Right lobe of liver (tissue), 4 donors: Measurements from ENCODE around the gene IL17RA.

Experiments used
- POLR2A ChIP-seq: fragments of 450-650 bp; IDR thresholded peaks from one replicate; pipeline ENCODE4 v1.6.1; 2017; ENCODE audit warnings: antibody characterized with exemption, mild to moderate bottlenecking
- TF ChIP-seq, protein P1 (sequence below), 4 donors: fragments of 200-600 bp in 3 of 4; fragments of 450-650 bp in 1 of 4; IDR thresholded peaks; one replicate each; pipeline versions ENCODE4 v1.5.1 to v1.8.0; 2016 to 2022; ENCODE audit warnings: antibody characterized with exemption in 4 of 4, mild to moderate bottlenecking in 2 of 4
- donor health status: DM: no; HTN: no; CAD: no.
- donor health status: DM: no; HTN: no; CAD: no.
- donor health status: DM: no; HTN: yes; CAD: no.

DNA sequence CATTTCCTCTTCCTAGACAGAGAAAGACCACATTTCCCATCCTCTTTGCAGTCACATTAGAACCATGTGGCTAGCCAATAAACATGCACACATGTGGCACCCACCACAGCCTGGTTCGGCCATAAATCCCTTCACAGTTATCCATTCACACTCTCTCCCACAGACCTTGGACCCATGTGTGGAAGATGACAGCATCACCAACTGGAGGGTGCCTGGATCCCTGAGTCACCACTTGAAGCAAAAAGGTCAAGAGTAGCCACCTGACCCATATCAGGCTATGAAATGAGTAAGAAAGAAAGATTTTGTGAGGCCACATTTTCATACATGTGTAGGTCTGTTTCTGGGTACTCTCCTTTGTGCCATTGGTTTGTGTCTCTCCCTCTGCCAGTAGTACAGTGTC, 45.4 kb downstream of the IL17RA start:
- TF ChIP-seq, protein P1, sequence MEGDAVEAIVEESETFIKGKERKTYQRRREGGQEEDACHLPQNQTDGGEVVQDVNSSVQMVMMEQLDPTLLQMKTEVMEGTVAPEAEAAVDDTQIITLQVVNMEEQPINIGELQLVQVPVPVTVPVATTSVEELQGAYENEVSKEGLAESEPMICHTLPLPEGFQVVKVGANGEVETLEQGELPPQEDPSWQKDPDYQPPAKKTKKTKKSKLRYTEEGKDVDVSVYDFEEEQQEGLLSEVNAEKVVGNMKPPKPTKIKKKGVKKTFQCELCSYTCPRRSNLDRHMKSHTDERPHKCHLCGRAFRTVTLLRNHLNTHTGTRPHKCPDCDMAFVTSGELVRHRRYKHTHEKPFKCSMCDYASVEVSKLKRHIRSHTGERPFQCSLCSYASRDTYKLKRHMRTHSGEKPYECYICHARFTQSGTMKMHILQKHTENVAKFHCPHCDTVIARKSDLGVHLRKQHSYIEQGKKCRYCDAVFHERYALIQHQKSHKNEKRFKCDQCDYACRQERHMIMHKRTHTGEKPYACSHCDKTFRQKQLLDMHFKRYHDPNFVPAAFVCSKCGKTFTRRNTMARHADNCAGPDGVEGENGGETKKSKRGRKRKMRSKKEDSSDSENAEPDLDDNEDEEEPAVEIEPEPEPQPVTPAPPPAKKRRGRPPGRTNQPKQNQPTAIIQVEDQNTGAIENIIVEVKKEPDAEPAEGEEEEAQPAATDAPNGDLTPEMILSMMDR (IDR thresholded peaks at IDR 0.05): no peak
- TF ChIP-seq POLR2A: no peak
